CD1c-positive myeloid dendritic cell (primary cell): ENCODE measurements around the gene BICRA.
"Not testable (repeated sequence)": the region's sequence is repeated elsewhere in the genome, so short reads cannot be mapped to it uniquely, and the experiment has no call there.

Experiments
- DNase-seq: peaks from one replicate; pipeline ENCODE4 v3.0.0-alpha.2; 2016; ENCODE audit errors: extremely low spot score

BICRA gene

GRCh38 chr19:47631681-47632446, 22.9 kb downstream of the BICRA start:
- no peak for DNase-seq

- DNase-seq = no peak
These were observed 24.6 kb downstream of the BICRA start for GRCh38 chr19:47633517-47633916.

GRCh38 chr19:47633996-47634395, 25.1 kb downstream of the BICRA start:
- no peak for DNase-seq

- DNase-seq = not testable (repeated sequence)
These were observed 26.3 kb downstream of the BICRA start for GRCh38 chr19:47635152-47635754.

GRCh38 chr19:47637550-47637949, 28.6 kb downstream of the BICRA start:
- DNase-seq = peak; percentile 7

GRCh38 chr19:47641891-47642485, 33.1 kb downstream of the BICRA start:
- DNase-seq = no peak

- DNase-seq = no peak
These were observed 34.3 kb downstream of the BICRA start for GRCh38 chr19:47643281-47643680.

- no peak for DNase-seq
These were observed 35.3 kb downstream of the BICRA start for GRCh38 chr19:47644199-47644598.

- DNase-seq = no peak
These were observed 36.0 kb downstream of the BICRA start for GRCh38 chr19:47644743-47645482.

GRCh38 chr19:47646924-47647323, 38.0 kb downstream of the BICRA start:
- no peak for DNase-seq

- DNase-seq = no peak
These were observed 40.7 kb downstream of the BICRA start for GRCh38 chr19:47649588-47649987.

- DNase-seq = no peak
These were observed 41.8 kb downstream of the BICRA start for GRCh38 chr19:47650700-47651099.

- no peak for DNase-seq
These were observed 42.2 kb downstream of the BICRA start for GRCh38 chr19:47651132-47651531.

- DNase-seq = no peak
These were observed 42.8 kb downstream of the BICRA start for GRCh38 chr19:47651691-47652090.

GRCh38 chr19:47652285-47652684, 43.4 kb downstream of the BICRA start:
- DNase-seq = no peak

GRCh38 chr19:47653856-47654255, 44.9 kb downstream of the BICRA start:
- no peak for DNase-seq

GRCh38 chr19:47657719-47658118, 48.8 kb downstream of the BICRA start:
- DNase-seq = no peak

GRCh38 chr19:47658431-47659348, 49.8 kb downstream of the BICRA start:
- DNase-seq = no peak

GRCh38 chr19:47660435-47660832, 51.5 kb downstream of the BICRA start:
- no peak for DNase-seq

- no peak for DNase-seq
These were observed 52.2 kb downstream of the BICRA start for GRCh38 chr19:47661161-47661560.

- DNase-seq = no peak
These were observed 52.7 kb downstream of the BICRA start for GRCh38 chr19:47661611-47662010.
